ENCODE data around the gene MAPRE3. TPM values are rescaled to one million over a fixed set of nuclear protein-coding genes. Genes with fewer than 3 reads are reported as not detected.
A peak's percentile ranks its signal among the peaks of the same experiment; 100 is the strongest.

The MAPRE3 gene
- total RNA-seq, 4 donors from 2014 or later = 23.8 to 63.6 (median 35.7) TPM

- TF ChIP-seq POLR2A (IDR thresholded peaks at IDR 0.05) = no peak
- no peak for TF ChIP-seq CTCF (IDR thresholded peaks at IDR 0.05)
- peak in 1 of 2 donors; percentile 9 for DNase-seq (ENCODE audit: low spot score in 2 of 2)
- intact Hi-C loops (cut with DNase I; ENCODE audit: low total_unique reads) = no loop called here
- WGBS, 2 donors = 80 to 83% methylated on average over 10 of the region's 10 CpGs
- H3K4me3 ChIP-seq (ENCODE audit: low read depth, poor library complexity, severe bottlenecking) = no peak overlapping the region
Measured at GRCh38 chr2:26997394-26997793, 27.0 kb downstream of the MAPRE3 start.

DNA sequence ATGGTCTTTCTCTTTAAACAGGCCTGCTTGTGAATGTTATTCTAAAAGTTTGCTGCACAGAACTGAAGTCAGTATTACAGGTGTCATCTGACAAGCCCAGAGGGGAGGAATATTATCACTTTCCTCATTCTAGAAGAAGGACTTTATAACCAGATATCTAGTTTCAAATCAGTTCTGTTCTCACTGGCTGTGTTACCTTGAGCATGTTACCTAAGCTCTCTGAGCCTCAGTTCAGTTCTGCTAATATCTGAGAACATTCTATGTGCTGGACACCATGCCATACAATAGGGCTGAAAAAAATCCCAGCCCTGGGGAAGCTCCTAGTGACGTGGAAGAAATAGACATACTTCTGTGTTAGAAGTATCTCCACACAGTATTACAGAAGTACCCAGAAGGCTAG, 27.9 kb downstream of the MAPRE3 start:
- 68 to 81% methylated on average over 1 of the region's 1 CpG for WGBS, 2 donors
- no peak overlapping the region for H3K4me3 ChIP-seq (ENCODE audit: low read depth, poor library complexity, severe bottlenecking)
- intact Hi-C loops (cut with DNase I; ENCODE audit: low total_unique reads) = no loop called here
- TF ChIP-seq CTCF (IDR thresholded peaks at IDR 0.05) (no peak), POLR2A (IDR thresholded peaks at IDR 0.05) (no peak)
- peak in 1 of 2 donors; percentile 14 for DNase-seq (ENCODE audit: low spot score in 2 of 2)

GRCh38 chr2:27000228-27000627, 29.8 kb downstream of the MAPRE3 start:
- intact Hi-C loops (cut with DNase I; ENCODE audit: low total_unique reads) = no loop called here
- DNase-seq (ENCODE audit: low spot score in 2 of 2) = peak in 1 of 2 donors; percentile 29
- no peak overlapping the region for H3K4me3 ChIP-seq (ENCODE audit: low read depth, poor library complexity, severe bottlenecking)
- TF ChIP-seq POLR2A (IDR thresholded peaks at IDR 0.05) (no peak), CTCF (IDR thresholded peaks at IDR 0.05) (no peak)
- WGBS, 2 donors = 82 to 85% methylated on average over 4 of the region's 4 CpGs

DNA sequence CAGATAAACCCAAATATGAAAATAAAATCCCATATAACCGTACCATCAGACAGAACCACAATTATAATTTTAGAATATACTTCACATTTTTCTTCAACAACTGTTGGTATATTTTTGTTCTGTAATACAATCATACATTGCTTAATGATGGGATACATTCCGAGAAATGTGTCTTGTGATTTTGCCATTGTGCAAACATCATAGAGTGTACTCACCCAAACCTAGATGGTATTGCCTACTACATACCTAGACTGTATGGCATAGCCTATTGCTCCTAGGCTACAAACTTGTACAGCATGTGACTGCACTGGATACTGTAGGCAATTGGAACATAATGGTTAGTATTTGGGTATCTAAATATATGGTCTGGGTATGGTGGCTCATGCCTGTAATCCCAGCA, 30.6 kb downstream of the MAPRE3 start:
- DNase-seq (ENCODE audit: low spot score in 2 of 2) = no peak
- H3K4me3 ChIP-seq (ENCODE audit: low read depth, poor library complexity, severe bottlenecking) = no peak overlapping the region
- no peak for TF ChIP-seq POLR2A (IDR thresholded peaks at IDR 0.05)
- TF ChIP-seq CTCF (IDR thresholded peaks at IDR 0.05) = no peak
- 93 to 96% methylated on average over 2 of the region's 2 CpGs for WGBS, 2 donors
- intact Hi-C loops (cut with DNase I; ENCODE audit: low total_unique reads) = no loop called here

DNA sequence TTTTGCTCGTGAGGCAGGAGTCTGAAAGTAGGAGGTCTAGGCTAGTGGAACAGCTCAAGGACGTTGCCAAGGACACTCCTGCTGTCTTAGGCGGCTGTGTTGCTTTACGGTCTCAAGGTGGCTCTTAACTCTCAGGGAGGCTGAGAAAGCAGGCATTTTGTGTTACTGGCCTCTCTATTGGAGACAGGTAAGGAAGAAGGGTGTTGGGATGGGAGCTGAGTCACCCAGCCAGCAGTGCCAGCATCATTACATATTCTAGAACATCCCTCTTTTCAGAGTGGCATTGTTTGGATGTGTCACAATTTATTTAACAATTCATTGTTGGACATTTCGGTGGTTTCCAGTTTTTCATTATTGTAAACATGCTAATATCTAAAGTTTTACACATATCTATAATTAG, 31.5 kb downstream of the MAPRE3 start:
- WGBS, 2 donors = 71% methylated on average over 5 of the region's 5 CpGs
- no peak overlapping the region for H3K4me3 ChIP-seq (ENCODE audit: low read depth, poor library complexity, severe bottlenecking)
- TF ChIP-seq POLR2A (IDR thresholded peaks at IDR 0.05) (no peak), CTCF (IDR thresholded peaks at IDR 0.05) (no peak)
- intact Hi-C loops (cut with DNase I; ENCODE audit: low total_unique reads) = no loop called here
- peak in 1 of 2 donors; percentile 37 for DNase-seq (ENCODE audit: low spot score in 2 of 2)

GRCh38 chr2:27003007-27003406, 32.6 kb downstream of the MAPRE3 start:
- intact Hi-C loops (cut with DNase I; ENCODE audit: low total_unique reads) = no loop called here
- no peak overlapping the region for H3K4me3 ChIP-seq (ENCODE audit: low read depth, poor library complexity, severe bottlenecking)
- no peak for TF ChIP-seq POLR2A (IDR thresholded peaks at IDR 0.05)
- TF ChIP-seq CTCF (IDR thresholded peaks at IDR 0.05) = no peak
- WGBS, 2 donors = 90 to 95% methylated on average over 4 of the region's 4 CpGs
- peak in 1 of 2 donors; percentile 3 for DNase-seq (ENCODE audit: low spot score in 2 of 2)
